GM19025 (cell line): ENCODE data around the gene FAM163A.

ENCODE experiments used
- ATAC-seq: cut with Tn5 transposase; IDR thresholded peaks from one replicate; pipeline ENCODE4 v1.9.1; 2021; ENCODE audit warnings: mild to moderate bottlenecking, low read depth, moderate library complexity; ENCODE audit not compliant: unreplicated experiment

FAM163A gene

GRCh38 chr1:179748772-179749171, 5.7 kb downstream of the FAM163A start:
- ATAC-seq = no peak

DNA sequence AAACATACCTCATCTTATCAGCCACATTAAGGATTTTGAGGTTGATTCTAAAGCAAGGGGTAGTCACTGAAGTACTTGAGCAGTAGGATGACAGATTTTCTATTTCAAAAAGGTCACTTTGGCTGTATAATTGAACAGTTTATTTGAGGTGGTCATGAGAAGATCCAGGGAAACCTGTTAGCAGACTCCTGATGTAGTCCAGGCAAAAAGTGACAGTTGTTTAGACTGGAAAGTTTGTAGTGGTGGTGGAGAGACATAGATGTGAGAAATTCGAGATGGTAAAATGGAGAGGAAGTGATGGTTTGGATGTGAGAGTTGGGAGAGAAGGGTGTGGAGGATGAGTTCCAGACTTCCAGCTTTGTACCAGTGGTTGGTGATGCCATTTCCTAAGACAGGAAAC, 7.5 kb downstream of the FAM163A start:
- no peak for ATAC-seq

DNA sequence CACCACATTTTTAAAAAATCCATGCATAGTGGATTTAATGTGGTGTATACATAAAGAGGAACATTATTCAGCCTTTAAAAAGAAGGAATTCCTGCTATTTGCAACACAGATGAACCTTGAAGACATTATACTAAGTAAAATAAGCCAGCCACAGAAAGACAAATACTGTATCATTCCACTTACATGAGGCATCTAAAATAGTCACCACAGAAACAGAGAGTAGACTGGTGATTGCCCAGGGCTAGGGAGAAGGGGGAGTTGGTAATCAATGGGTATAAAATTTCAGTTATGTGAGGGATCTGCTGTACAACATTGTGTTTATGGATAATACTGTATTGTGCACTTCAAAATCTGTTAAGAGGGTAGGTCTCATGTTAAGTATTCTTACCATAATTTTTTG, 10.0 kb downstream of the FAM163A start:
- ATAC-seq = no peak

GRCh38 chr1:179754041-179754624, 11.0 kb downstream of the FAM163A start:
- no peak for ATAC-seq

GRCh38 chr1:179757933-179758332, 14.8 kb downstream of the FAM163A start:
- no peak for ATAC-seq

GRCh38 chr1:179760521-179760920, 17.4 kb downstream of the FAM163A start:
- no peak for ATAC-seq

DNA sequence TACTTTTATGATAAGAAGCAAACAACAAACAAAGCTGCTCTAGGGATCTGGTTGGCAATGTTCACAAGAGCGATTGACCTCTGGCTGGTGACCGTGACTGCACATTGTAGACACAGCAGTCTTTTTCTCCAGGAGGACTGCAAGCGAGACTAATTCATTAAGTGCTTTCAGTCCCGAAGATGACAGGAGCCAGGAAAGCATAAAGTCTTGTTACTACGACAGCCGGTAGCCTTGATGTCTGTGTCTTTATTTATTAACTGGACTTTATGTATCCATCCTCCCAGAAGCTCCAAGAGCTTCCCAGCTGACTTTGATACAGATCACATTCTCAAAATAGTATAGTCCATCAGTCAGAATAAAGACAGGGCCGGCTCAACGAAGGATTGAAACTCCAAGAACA, 18.2 kb downstream of the FAM163A start:
- ATAC-seq = no peak

DNA sequence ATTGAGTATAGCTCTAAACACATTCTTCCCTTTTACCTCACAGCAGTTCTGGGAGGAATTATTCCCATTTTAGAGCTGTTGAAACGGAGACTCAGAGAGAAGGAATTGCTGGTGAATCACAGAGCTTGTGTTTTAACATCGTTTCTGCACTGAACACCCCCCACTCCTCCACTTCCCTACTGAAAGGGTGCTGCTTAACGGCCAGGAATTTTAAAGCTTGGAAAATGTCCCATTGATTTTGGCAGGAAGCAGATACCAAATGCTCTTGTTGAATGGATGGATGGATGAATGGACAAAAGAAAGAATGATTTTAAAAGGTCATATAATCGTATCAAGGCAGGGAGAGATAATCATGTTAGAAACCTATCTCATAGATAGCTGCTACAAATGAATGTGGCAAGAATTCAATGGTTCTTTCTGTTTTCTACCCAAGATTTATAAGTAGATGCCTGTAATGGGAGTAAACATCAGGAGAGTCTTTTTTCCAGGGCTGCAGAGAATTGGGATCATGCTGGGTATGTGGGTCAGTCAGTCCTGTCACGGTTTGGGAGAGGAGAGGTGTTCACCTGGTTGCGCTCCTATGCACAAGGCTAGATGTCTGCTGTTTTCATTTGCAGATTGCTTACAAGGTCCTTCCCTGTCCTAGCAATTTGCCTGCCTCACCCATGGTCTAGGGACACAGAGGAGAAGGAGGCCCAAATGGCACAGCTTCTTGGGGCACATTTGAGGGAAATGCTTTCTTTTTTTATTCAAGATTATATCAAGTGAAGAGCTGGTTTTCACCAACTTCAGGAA, 19.0 kb downstream of the FAM163A start:
- ATAC-seq = no peak

DNA sequence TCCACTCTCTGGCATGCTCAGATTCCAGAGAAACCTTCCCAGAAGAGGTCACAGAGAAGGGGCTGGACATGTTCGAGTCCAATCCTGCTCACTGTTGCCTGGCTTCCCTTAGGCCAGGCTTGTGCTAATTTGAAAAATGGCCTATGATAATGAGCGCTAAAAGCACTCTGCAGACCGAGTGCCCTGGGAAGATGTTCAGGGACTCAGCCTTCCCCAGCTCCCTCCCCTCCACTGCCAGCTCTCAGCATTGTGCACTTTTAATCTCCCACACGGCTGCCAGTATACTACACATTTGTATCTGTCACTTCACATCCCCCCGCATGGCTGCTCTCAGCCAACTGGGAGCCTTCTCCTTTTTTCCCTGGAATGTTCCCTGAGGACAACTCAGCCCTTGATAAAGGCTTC, 24.1 kb downstream of the FAM163A start:
- ATAC-seq = no peak

DNA sequence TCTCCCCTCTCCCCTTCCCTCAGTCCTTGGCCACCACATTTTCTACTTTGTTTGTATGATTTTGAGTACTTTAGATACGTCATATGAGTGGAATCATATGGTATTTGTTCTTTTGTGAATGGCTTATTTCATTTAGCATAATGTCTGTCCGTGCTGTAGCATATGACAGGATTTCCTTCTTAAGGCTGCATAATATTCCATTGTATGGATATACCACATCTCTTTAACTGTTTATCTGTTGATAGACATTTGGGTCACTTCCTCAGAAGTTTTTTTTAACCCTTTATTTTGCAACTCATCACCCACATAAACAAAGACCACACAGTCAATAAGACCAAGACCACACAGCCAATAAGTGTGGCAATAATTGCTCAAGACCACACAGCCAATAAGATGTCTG, 24.9 kb downstream of the FAM163A start:
- no peak for ATAC-seq

GRCh38 chr1:179770887-179771502, 27.9 kb downstream of the FAM163A start:
- ATAC-seq = no peak

DNA sequence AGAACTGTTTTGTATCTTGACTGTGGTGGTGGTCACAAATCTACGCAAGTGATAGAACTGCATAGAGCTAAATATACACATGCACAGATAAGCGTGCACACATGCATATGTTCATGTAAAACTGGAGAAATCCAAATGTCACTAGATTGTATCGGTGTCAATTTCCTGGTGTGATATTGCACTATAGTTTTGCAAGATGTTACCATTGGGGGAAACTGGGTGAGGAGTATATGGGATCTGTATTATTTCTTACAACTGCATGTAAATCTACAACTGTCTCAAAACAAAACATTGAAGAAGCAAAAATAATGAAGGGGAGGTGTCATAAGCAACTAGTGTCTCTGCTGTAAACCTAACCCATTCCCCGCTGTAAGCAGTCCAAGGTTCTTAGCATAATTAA, 30.2 kb downstream of the FAM163A start:
- ATAC-seq = no peak

DNA sequence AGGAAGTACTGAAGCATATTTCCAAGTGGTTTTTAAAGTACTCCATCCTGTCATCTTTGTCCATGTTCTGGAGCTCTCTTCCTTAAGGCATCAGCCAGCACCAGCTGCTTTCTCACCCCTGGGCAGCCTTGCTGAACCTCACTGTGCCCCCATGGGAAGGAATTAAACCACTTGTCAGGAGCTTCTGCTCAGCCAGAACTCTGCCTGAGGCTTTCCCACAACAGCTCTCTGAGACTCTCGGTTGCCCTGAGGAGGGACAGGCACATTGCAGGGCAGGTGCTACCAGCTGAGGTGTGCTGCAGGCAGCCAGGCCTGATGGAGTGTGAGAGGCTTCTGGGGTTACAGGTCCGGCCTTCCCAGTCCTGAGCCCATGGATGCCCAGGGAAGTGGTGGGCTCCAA, 30.9 kb downstream of the FAM163A start:
- ATAC-seq = no peak

GRCh38 chr1:179774566-179774965, 31.5 kb downstream of the FAM163A start:
- no peak for ATAC-seq

- no peak for ATAC-seq
These were observed 31.9 kb downstream of the FAM163A start for GRCh38 chr1:179775009-179775408.

DNA sequence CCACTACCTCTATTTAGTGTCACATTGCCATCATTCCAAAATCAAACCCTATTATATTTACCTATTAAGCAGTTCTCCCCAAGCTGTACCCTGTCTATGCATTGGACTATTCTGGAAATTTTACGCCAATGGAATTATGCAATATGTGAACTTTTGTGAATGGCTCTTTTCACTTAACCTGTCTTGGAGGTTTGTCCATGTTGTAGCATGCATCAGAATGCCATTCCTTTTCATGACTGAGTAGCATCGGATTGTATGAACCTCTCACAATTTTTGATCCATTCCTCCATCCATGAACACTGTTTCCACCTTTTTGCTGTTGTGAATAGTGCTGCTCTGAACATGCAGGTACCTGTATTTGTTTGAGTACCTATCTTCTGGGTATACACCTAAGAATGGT, 33.7 kb downstream of the FAM163A start:
- no peak for ATAC-seq

GRCh38 chr1:179777731-179778130, 34.6 kb downstream of the FAM163A start:
- ATAC-seq = no peak

- no peak for ATAC-seq
These were observed 36.7 kb downstream of the FAM163A start for GRCh38 chr1:179779645-179780272.

DNA sequence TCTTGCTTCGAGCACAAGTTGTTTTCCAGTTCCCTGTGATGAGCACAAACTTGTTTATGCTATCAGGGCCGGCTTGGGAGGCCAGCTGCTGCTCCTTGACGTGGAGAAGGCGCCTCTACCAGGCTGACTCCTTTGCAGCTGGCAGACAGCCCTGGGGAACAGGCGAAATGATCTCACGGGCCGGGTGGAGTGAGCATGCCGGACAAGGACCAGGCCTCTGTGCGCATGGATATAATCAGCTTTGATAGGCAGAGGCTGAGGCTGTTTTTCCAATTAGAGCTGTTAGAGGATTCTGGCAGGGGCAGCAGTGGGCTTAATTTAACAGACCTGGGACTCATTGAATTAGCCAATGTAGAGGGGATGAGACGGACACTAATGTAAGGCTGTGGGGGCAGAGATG, 38.9 kb downstream of the FAM163A start:
- ATAC-seq = no peak

DNA sequence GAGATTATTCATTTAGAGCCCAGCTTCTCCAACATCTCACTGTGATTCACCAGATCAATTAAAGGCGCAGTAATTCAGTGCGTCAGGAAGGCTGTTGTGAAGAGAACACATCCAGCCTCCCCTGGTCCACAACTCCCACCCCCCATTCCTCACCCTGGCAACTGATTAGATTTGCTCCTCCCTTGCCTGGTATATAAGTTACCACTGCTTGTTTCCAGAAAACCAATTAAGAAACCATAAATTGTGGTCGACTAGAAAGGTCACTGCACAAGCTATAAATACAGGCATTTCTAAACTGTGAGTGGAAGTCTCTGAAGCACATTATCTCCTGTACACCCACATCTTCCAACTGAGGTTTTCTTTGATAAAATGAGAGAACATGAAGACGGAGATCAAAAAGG, 41.9 kb downstream of the FAM163A start:
- ATAC-seq = no peak

GRCh38 chr1:179785728-179786127, 42.6 kb downstream of the FAM163A start:
- no peak for ATAC-seq
